ENCODE measurements around the gene RASA1.
"Not testable (repeated sequence)": the region's sequence is repeated elsewhere in the genome, so short reads cannot be mapped to it uniquely, and the experiment has no call there.

Gene RASA1

GRCh38 chr5:87300744-87301143, 33.1 kb downstream of the RASA1 start:
- ChIA-PET POLR2A (no interaction called here), CTCF (no interaction called here)
- TF ChIP-seq CTCF (IDR thresholded peaks at IDR 0.05; ENCODE audit: insufficient read depth, low read length, missing control alignments), result no peak
- peak; percentile 68 for DNase-seq (ENCODE audit: low read depth, low spot score)
- no peak overlapping the region for H3K4me3 ChIP-seq (ENCODE audit: low read depth, low read length)

- no peak overlapping the region for H3K4me3 ChIP-seq (ENCODE audit: low read depth, low read length)
- ChIA-PET POLR2A (no interaction called here), CTCF (interaction anchor here (1.6 kb wide), 1 partner anchor 231 kb away, joined by 6 read pairs; no protein-coding TSS in a partner anchor)
- DNase-seq (ENCODE audit: low read depth, low spot score), result no peak
- no peak for TF ChIP-seq CTCF (IDR thresholded peaks at IDR 0.05; ENCODE audit: insufficient read depth, low read length, missing control alignments)
Observed at GRCh38 chr5:87302061-87302460, 34.4 kb downstream of the RASA1 start.

- ChIA-PET CTCF (interaction anchor here (1.0 to 1.6 kb wide), 2 partner anchors 97 to 233 kb away, joined by 3 to 6 read pairs; no protein-coding TSS in a partner anchor), POLR2A (no interaction called here)
- no peak for DNase-seq (ENCODE audit: low read depth, low spot score)
- H3K4me3 ChIP-seq (ENCODE audit: low read depth, low read length), result no peak overlapping the region
- no peak for TF ChIP-seq CTCF (IDR thresholded peaks at IDR 0.05; ENCODE audit: insufficient read depth, low read length, missing control alignments)
Observed at GRCh38 chr5:87303324-87303723, 35.6 kb downstream of the RASA1 start.

- POLR2A ChIA-PET; H3K4me3 ChIP-seq (ENCODE audit: low read depth, low read length); DNase-seq (ENCODE audit: low read depth, low spot score): not testable (repeated sequence)
- CTCF ChIA-PET, result interaction anchor here (1.3 kb wide), 1 partner anchor 94 kb away, joined by 4 read pairs; no protein-coding TSS in a partner anchor
Observed at GRCh38 chr5:87306090-87306489, 38.4 kb downstream of the RASA1 start.

GRCh38 chr5:87307796-87308423, 40.2 kb downstream of the RASA1 start:
- POLR2A ChIA-PET, result no interaction called here
- DNase-seq (ENCODE audit: low read depth, low spot score), result no peak
- TF ChIP-seq CTCF (IDR thresholded peaks at IDR 0.05; ENCODE audit: insufficient read depth, low read length, missing control alignments), result no peak
- CTCF ChIA-PET, result no interaction called here
- no peak overlapping the region for H3K4me3 ChIP-seq (ENCODE audit: low read depth, low read length)

GRCh38 chr5:87311405-87312279, 44.0 kb downstream of the RASA1 start:
- POLR2A ChIA-PET, result no interaction called here
- no peak for DNase-seq (ENCODE audit: low read depth, low spot score)

More at GRCh38 chr5:87311405-87312279, 44.0 kb downstream of the RASA1 start:
- TF ChIP-seq CTCF (IDR thresholded peaks at IDR 0.05; ENCODE audit: insufficient read depth, low read length, missing control alignments), result no peak
- CTCF ChIA-PET, result interaction anchor here (0.9 kb wide), 1 partner anchor 241 kb away, joined by 3 read pairs; no protein-coding TSS in a partner anchor
- H3K4me3 ChIP-seq (ENCODE audit: low read depth, low read length), result no peak overlapping the region

Measured in AG04449 (cell line).